ENCODE data around the gene CAV2.
A peak's percentile ranks its signal among the peaks of the same experiment; 100 is the strongest.
"Not testable (repeated sequence)": the region's sequence is repeated elsewhere in the genome, so short reads cannot be mapped to it uniquely, and the experiment has no call there.

CAV2 gene

GRCh38 chr7:116499168-116500077, at the start of gene CAV2:
TSS of gene CAV2 (plus strand) at chr7:116499738. CDS start at chr7:116499782, 44 bp downstream.
- DNase-seq (ENCODE audit: low read depth) = peak; percentile 10

- no peak for DNase-seq (ENCODE audit: low read depth)
Observed at GRCh38 chr7:116449950-116450349, 49.6 kb upstream of the CAV2 start.

- DNase-seq (ENCODE audit: low read depth) = no peak
Observed at GRCh38 chr7:116451957-116452729, 47.4 kb upstream of the CAV2 start.

GRCh38 chr7:116454377-116454776, 45.2 kb upstream of the CAV2 start:
- DNase-seq (ENCODE audit: low read depth) = no peak

- no peak for DNase-seq (ENCODE audit: low read depth)
Observed at GRCh38 chr7:116455009-116455408, 44.5 kb upstream of the CAV2 start.

GRCh38 chr7:116455499-116455898, 44.0 kb upstream of the CAV2 start:
- DNase-seq (ENCODE audit: low read depth) = no peak

- no peak for DNase-seq (ENCODE audit: low read depth)
Observed at GRCh38 chr7:116461500-116461899, 38.0 kb upstream of the CAV2 start.

GRCh38 chr7:116463956-116464355, 35.6 kb upstream of the CAV2 start:
- DNase-seq (ENCODE audit: low read depth) = no peak

- DNase-seq (ENCODE audit: low read depth) = no peak
Observed at GRCh38 chr7:116464375-116464774, 35.2 kb upstream of the CAV2 start.

- DNase-seq (ENCODE audit: low read depth) = no peak
Observed at GRCh38 chr7:116465125-116465524, 34.4 kb upstream of the CAV2 start.

GRCh38 chr7:116468534-116468933, 31.0 kb upstream of the CAV2 start:
- DNase-seq (ENCODE audit: low read depth) = no peak

- DNase-seq (ENCODE audit: low read depth) = no peak
Observed at GRCh38 chr7:116477625-116478024, 21.9 kb upstream of the CAV2 start.

- no peak for DNase-seq (ENCODE audit: low read depth)
Observed at GRCh38 chr7:116478834-116479233, 20.7 kb upstream of the CAV2 start.

GRCh38 chr7:116483271-116483942, 16.1 kb upstream of the CAV2 start:
- DNase-seq (ENCODE audit: low read depth) = no peak

GRCh38 chr7:116484389-116484788, 15.1 kb upstream of the CAV2 start:
- DNase-seq (ENCODE audit: low read depth) = not testable (repeated sequence)

GRCh38 chr7:116487907-116488521, 11.5 kb upstream of the CAV2 start:
- DNase-seq (ENCODE audit: low read depth) = no peak

GRCh38 chr7:116490351-116490750, 9.2 kb upstream of the CAV2 start:
- DNase-seq (ENCODE audit: low read depth) = no peak

- DNase-seq (ENCODE audit: low read depth) = no peak
Observed at GRCh38 chr7:116491887-116492653, 7.5 kb upstream of the CAV2 start.

GRCh38 chr7:116492654-116493109, 6.9 kb upstream of the CAV2 start:
- no peak for DNase-seq (ENCODE audit: low read depth)

- DNase-seq (ENCODE audit: low read depth) = no peak
Observed at GRCh38 chr7:116493449-116493848, 6.1 kb upstream of the CAV2 start.

GRCh38 chr7:116494472-116494871, 5.1 kb upstream of the CAV2 start:
- no peak for DNase-seq (ENCODE audit: low read depth)

All from activated T-helper 9 cell treated with anti-CD3 and anti-CD28 coated beads, Interleukin-2, amount 50 U/mL, for 16 hours (primary cell).